Measurements from ENCODE around the gene DCAKD. TPM values are rescaled to one million over a fixed set of nuclear protein-coding genes. Genes with fewer than 3 reads are reported as not detected.
A peak's percentile ranks its signal among the peaks of the same experiment; 100 is the strongest.

Gene DCAKD
- total RNA-seq (2021; fragmentation: NEBNext Ultra II Directional; extraction: Animal tissue kit (Norgen Biotek cat#: 25700)) (33.7 and 35.6 TPM in 2 replicates), polyA plus RNA-seq (2011; rRNA removed) (52.9 and 61.8 TPM in 2 replicates), polyA minus RNA-seq (2011; rRNA and poly(A)+ RNA removed) (38.0 and 42.8 TPM in 2 replicates)
- polyA plus RNA-seq (2011; cell fraction: cytosol; rRNA removed): 38.7 TPM
- polyA plus RNA-seq (2011; cell fraction: nucleus; rRNA removed): 50.3 TPM
- 35.6 to 46.5 TPM (median 40.8 TPM) in 4 replicates for polyA plus RNA-seq (2012, experiment 1 of 2)
- 33.9 TPM for polyA plus RNA-seq (2012, experiment 2 of 2)
- 25.6 TPM for polyA plus RNA-seq (2013, experiment 1 of 2)
- polyA plus RNA-seq (2013, experiment 2 of 2): 23.7 TPM
- polyA minus RNA-seq (2011; cell fraction: cytosol; rRNA and poly(A)+ RNA removed): 40.1 TPM
- 25.0 TPM for polyA minus RNA-seq (2011; cell fraction: nucleus; rRNA and poly(A)+ RNA removed)
- long read RNA-seq, experiment 1, partial matches to known transcripts: 4 of 10 reads
- long read RNA-seq, experiment 1, other reads (novel, unspliced or antisense): 3 of 10 reads
- long read RNA-seq, experiment 2, transcript DCAKD-205 (5 exons, 990 nt): major isoform, 5 of 10 reads
- long read RNA-seq, experiment 2, transcript DCAKD-202 (5 exons, 2,030 nt): major isoform, 5 of 10 reads
- long read RNA-seq, experiment 2, partial matches to known transcripts: 0 of 10 reads
- long read RNA-seq, experiment 2, other reads (novel, unspliced or antisense): 0 of 10 reads

- Histone ChIP-seq H4K20me1 (replicated peaks in 1 of 2; ENCODE audit: control insufficient read depth in 1 of 2, insufficient read depth in 2 of 2, low read length in 2 of 2) (no peaks in the 10 kb centered on the region), H3K9me3 (ENCODE audit: insufficient read depth in 2 of 2, low read depth in 1 of 2, low read length in 1 of 2) (no peaks in the 10 kb centered on the region; a peak in 1 of 4 replicates), H3K4me1 (replicated peaks in 1 of 4; ENCODE audit: control insufficient read depth in 3 of 4, insufficient read depth in 4 of 4, low read length in 3 of 4) (peaks cover 0 to 4% (median 2%) of the 10 kb centered on the region in 4 experiments; a peak in 3 of 7 replicates), H3K56ac (replicated peaks; ENCODE audit: insufficient read length, low read depth, low read length) (peak within 1 kb of the TSS; percentile 70), H3K4me3 (ENCODE audit: extremely low read depth in 1 of 4, insufficient read depth in 2 of 4, low read depth in 3 of 4, low read length in 4 of 4) (peak within 1 kb of the TSS; percentile 75 to 84 (median 79)), H3K4me2 (ENCODE audit: insufficient read depth in 1 of 2, low read depth in 2 of 2, low read length in 2 of 2) (peak within 1 kb of the TSS; percentile 94 to 96), H2BK120ac (replicated peaks; ENCODE audit: low read depth, low read length) (peak within 1 kb of the TSS; percentile 90), H2BK15ac (ENCODE audit: low read length) (peak within 1 kb of the TSS; percentile 65; the same call in 1 of the 2 replicates), H3K79me1 (ENCODE audit: low read depth, low read length) (no peaks in the 10 kb centered on the region), H3K79me2 (ENCODE audit: control insufficient read depth in 1 of 2, insufficient read depth in 2 of 2, low read length in 2 of 2) (peaks cover 0 to 28% of the 10 kb centered on the region in 2 experiments; a peak in 2 of 4 replicates), H4K91ac (replicated peaks; ENCODE audit: insufficient read length, low read length) (peak within 1 kb of the TSS; percentile 91), H3K4ac (replicated peaks; ENCODE audit: insufficient read length, low read depth, low read length) (peak within 1 kb of the TSS; percentile 98), H4K8ac (ENCODE audit: extremely low read depth, insufficient read depth, low read length) (peak within 1 kb of the TSS; percentile 84; the same call in 1 of the 2 replicates), H3K18ac (ENCODE audit: extremely low read depth, low read length) (peak within 1 kb of the TSS; percentile 75), H2AFZ (ENCODE audit: low read length) (peak within 1 kb of the TSS; percentile 95; the same call in 1 of the 2 replicates), H4K5ac (ENCODE audit: insufficient read length, low read depth, low read length) (peak within 1 kb of the TSS; percentile 91), H2BK12ac (ENCODE audit: low read depth, low read length) (peak within 1 kb of the TSS; percentile 9; the same call in 1 of the 2 replicates), H2AK5ac (ENCODE audit: low read depth, low read length) (peak within 1 kb of the TSS; percentile 47; the same call in 1 of the 2 replicates), H3K23me2 (ENCODE audit: low read depth, low read length) (peaks cover 8% of the 10 kb centered on the region; the same call in 1 of the 2 replicates), H3K14ac (ENCODE audit: insufficient read length) (peak within 1 kb of the TSS; percentile 44), H3K27me3 (replicated peaks in 1 of 4; ENCODE audit: control insufficient read depth in 3 of 4, extremely low read depth in 1 of 4, insufficient read depth in 3 of 4, low read length in 3 of 4) (no peaks in the 10 kb centered on the region; a peak in 1 of 7 replicates), H3K27ac (ENCODE audit: low read depth, low read length) (peak within 1 kb of the TSS; percentile 79), H3K9ac (replicated peaks in 1 of 4; ENCODE audit: extremely low read depth in 1 of 4, low read depth in 3 of 4, low read length in 3 of 4) (peak within 1 kb of the TSS; percentile 78 to 83 (median 81)), H2BK5ac (ENCODE audit: low read depth, low read length) (peak within 1 kb of the TSS; percentile 69; the same call in 1 of the 2 replicates), H2BK20ac (ENCODE audit: low read length) (peak within 1 kb of the TSS; percentile 5; the same call in 1 of the 2 replicates), H3K23ac (ENCODE audit: insufficient read length) (no peak within 1 kb of the TSS), H3K36me3 (ENCODE audit: control insufficient read depth in 2 of 4, insufficient read depth in 4 of 4, low read length in 3 of 4) (no peaks in the 10 kb centered on the region; a peak in 1 of 8 replicates)
- DNase-seq (ENCODE audit: low read depth in 1 of 2, low spot score in 2 of 2) (peak; percentile 79 to 89), FAIRE-seq (no peak)
- CTCF ChIA-PET (ENCODE audit: partially characterized antibody): interaction anchor here (0.9 to 1.1 kb wide), 4 partner anchors 29 to 173 kb away, joined by 3 to 4 read pairs (median 4); no protein-coding TSS in a partner anchor
- 1% methylated on average over 37 of the region's 56 CpGs; no CpG with 5 or more reads in 1 of the 2 experiments for WGBS, 2 experiments (ENCODE audit: extremely low coverage in 1 of 2, insufficient coverage in 1 of 2, insufficient read length in 1 of 2, insufficient replicate concordance in 2 of 2, low coverage in 1 of 2, low lambda C conversion rate in 2 of 2, missing lambda C conversion rate in 1 of 2)
- POLR2A ChIA-PET (ENCODE audit: partially characterized antibody): interaction anchor here (0.9 to 4.7 kb wide), 14 partner anchors 8 to 343 kb away, joined by 3 to 51 read pairs (median 4); partner anchors contain the start of genes DBF4B, HEXIM1, HEXIM2 and NMT1
- TF ChIP-seq ATF3 (IDR thresholded peaks at IDR 0.05; ENCODE audit: insufficient read depth, low read depth, low read length) (no peak), RFX5 (IDR thresholded peaks at IDR 0.05; ENCODE audit: borderline replicate concordance, low read depth, low read length) (no peak), TBP (IDR thresholded peaks at IDR 0.05; ENCODE audit: low read depth, low read length) (peak; percentile 43; the same call in 1 of the 2 replicates), RNF2 (IDR thresholded peaks at IDR 0.05; ENCODE audit: borderline replicate concordance, low read depth, low read length, missing control alignments, poor library complexity, severe bottlenecking) (no peak)
These were observed at the start of gene DCAKD for GRCh38 chr17:45051060-45051719. Gene DCAKD (minus strand): TSS chr17:45051632. CDS start chr17:45034885, 16,747 bp downstream.
